WTC11 (cell line): ENCODE results near the gene WWOX.

ENCODE experiments used
- CBFB ChIP-seq: sonication (generic); formaldehyde crosslinking; IDR thresholded peaks from 2 replicates; pipeline ENCODE4 v1.8.1; 2022; ENCODE audit warnings: mild to moderate bottlenecking, low read depth, missing genetic modification reagents
- CTCF ChIP-seq: fragments of 200-600 bp; IDR thresholded peaks from 2 replicates; pipeline ENCODE4 v1.8.0; 2022; ENCODE audit warnings: antibody characterized with exemption
- GRHL2 ChIP-seq: fragments of 250-450 bp; sonication (Bioruptor Pico); IDR thresholded peaks from 2 replicates; pipeline ENCODE4 v1.8.0; 2022; ENCODE audit warnings: mild to moderate bottlenecking, moderate library complexity; ENCODE audit not compliant: insufficient replicate concordance, severe bottlenecking
- NR2C2 ChIP-seq: sonication (generic); formaldehyde crosslinking; IDR thresholded peaks from 2 replicates; pipeline ENCODE4 v1.8.0; 2022; ENCODE audit warnings: mild to moderate bottlenecking, missing genetic modification reagents
- TF ChIP-seq, protein P1 (sequence below): sonication (generic); formaldehyde crosslinking; IDR thresholded peaks from 2 replicates; pipeline ENCODE4 v1.8.0; 2023; ENCODE audit warnings: mild to moderate bottlenecking, missing genetic modification reagents

GRCh38 chr16:79006765-79007164, 907.3 kb downstream of the WWOX start:
- TF ChIP-seq CTCF (no peak), NR2C2 (CRISPR knock-in tag) (no peak), GRHL2 (no peak), CBFB (CRISPR knock-in tag) (no peak)
- TF ChIP-seq, protein P1, sequence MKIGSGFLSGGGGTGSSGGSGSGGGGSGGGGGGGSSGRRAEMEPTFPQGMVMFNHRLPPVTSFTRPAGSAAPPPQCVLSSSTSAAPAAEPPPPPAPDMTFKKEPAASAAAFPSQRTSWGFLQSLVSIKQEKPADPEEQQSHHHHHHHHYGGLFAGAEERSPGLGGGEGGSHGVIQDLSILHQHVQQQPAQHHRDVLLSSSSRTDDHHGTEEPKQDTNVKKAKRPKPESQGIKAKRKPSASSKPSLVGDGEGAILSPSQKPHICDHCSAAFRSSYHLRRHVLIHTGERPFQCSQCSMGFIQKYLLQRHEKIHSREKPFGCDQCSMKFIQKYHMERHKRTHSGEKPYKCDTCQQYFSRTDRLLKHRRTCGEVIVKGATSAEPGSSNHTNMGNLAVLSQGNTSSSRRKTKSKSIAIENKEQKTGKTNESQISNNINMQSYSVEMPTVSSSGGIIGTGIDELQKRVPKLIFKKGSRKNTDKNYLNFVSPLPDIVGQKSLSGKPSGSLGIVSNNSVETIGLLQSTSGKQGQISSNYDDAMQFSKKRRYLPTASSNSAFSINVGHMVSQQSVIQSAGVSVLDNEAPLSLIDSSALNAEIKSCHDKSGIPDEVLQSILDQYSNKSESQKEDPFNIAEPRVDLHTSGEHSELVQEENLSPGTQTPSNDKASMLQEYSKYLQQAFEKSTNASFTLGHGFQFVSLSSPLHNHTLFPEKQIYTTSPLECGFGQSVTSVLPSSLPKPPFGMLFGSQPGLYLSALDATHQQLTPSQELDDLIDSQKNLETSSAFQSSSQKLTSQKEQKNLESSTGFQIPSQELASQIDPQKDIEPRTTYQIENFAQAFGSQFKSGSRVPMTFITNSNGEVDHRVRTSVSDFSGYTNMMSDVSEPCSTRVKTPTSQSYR, result no peak
